ENCODE data around the gene CLDN7.

GRCh38 chr17:7222093-7222971 lies 39.9 kb downstream of the CLDN7 start:
- no peak for TF ChIP-seq FOXA1 (IDR thresholded peaks at IDR 0.05)
- no peak for TF ChIP-seq REST (IDR thresholded peaks at IDR 0.05)

All from liver (tissue), 1 donor.